NCI-H2196 (cell line): ENCODE measurements around the gene TMEM51.
"Not testable (repeated sequence)": the region's sequence is repeated elsewhere in the genome, so short reads cannot be mapped to it uniquely, and the experiment has no call there.

ENCODE experiments used
- DNase-seq: peaks from one replicate; lab custom pipeline; 2025; ENCODE audit not compliant: unreplicated experiment; lab: John Stamatoyannopoulos, UW

The TMEM51 gene

GRCh38 chr1:15153842-15154479 is 414 bp downstream of the TMEM51 start:
- peak; percentile 39 for DNase-seq

GRCh38 chr1:15154480-15155036 is 1.0 kb downstream of the TMEM51 start:
- no peak for DNase-seq

DNA sequence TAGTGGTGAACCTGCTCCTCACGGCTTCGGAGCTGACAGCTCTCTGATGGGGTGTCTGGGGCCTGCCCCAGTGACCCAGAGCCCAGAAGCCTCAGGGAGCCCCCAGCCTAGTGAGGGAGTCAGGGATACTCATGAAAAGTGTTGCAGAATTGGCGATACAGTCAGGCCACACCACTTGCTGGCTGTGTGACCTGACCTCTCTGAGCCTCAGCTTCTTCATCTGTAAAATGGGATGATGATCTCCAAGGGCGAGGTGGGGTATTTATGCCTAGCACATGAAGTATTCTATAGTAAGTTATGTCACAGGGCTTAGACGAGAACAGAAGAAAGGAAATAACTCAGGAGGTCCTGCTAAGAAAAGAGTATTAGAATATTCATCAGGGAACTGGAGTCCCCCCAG is 1.6 kb downstream of the TMEM51 start:
- DNase-seq: no peak

- no peak for DNase-seq
Observed at GRCh38 chr1:15155888-15156741, 2.6 kb downstream of the TMEM51 start.

DNA sequence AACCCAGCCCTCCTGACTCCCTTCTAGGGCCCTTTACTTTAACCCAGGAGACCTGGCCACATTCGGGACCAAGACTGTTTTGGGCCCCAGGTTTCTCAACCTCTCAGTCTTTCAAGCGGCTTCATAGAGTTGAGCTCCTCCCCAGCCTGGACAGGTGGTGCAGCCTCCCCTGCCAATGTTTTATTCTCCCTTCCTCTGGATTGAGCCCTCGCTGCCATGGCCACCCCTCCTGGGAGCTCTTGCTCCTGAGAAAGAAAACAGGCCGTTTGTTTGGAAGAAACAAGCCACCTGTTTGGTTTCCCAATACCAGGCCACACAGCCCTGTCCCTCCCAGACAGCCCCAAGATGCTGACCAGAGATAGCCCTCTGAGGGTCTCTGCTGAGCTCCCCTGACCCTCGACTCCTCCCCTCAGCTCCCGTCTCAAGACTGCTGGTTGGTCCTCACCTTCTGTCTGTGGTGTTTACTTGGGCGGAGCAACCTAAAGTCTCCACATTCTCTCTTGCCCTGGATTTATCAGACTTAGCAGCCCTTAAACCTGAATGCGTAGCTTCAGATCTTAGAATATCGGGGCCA is 3.3 kb downstream of the TMEM51 start:
- no peak for DNase-seq

DNA sequence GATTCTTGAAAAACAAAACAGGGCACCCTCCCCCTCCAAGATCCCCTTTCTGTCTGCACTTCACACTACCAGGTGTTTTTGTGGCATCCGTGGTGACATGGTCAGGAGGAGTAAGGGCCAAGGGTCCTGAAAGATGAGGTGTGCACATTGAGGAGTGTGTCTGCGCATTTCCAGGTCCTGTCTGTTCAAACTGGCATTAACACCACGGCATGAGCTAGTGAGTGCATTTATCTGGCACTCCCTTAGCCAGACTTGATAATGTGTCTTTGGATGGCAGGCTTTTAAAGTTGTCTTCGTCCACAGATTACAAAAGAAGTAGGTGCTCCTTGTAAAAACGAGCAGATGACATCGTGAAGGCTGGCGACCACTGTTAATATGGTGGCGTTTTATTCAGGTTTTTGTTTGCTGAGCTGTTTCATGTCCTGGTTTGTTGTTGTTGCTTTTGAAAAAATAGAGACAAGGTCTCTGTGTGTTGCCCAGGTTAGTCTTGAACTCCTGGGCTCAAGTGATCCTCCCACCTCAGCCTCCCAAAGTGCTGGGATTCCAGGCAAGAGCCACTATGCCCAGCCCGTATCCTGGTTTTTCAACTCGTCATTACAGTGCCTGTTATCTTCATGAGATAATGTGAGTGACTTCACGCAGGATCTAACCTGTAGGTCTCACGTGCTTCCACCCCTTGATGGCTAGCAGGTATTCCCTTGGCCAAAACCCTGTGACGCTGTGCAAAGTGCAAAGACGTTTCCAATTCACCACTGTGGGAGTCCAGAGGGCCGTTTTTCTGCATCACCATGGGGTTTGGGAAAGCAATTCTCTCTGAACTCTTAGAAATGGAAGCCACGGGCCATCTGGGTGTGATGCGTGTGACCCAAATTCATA is 4.2 kb downstream of the TMEM51 start:
- DNase-seq: no peak

DNA sequence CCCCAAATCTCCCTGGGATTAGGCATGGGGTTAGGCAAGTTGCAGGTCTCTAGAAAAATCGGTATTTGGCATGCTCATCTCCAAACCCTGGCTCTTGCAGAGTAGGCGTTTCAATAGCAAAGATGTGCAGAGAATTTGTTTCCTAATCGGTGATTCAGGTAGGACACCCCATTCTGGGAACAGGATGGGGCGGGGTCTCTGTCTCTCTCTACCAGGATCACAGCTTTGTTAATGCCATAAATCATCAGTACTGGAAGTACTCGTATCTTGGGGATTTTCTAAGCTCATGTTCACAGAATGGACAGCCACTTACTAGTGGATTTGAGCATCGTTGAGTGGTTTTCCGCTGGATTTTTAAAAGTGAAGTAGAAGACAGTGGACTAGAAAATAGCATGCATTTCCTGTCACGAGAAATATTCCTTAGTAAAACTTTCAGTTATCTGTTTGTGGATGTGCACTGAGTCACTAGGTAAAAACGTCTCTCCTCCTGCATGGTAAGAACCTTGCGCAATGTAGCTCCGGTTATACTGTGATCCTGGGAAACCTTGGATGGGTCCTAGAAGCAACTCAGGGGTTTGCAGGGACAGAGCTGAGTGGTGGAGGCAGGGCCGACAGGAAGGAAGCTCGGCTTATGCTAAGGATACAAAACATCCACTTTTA is 5.1 kb downstream of the TMEM51 start:
- no peak for DNase-seq

- DNase-seq: no peak
Observed at GRCh38 chr1:15159166-15159555, 5.6 kb downstream of the TMEM51 start.

DNA sequence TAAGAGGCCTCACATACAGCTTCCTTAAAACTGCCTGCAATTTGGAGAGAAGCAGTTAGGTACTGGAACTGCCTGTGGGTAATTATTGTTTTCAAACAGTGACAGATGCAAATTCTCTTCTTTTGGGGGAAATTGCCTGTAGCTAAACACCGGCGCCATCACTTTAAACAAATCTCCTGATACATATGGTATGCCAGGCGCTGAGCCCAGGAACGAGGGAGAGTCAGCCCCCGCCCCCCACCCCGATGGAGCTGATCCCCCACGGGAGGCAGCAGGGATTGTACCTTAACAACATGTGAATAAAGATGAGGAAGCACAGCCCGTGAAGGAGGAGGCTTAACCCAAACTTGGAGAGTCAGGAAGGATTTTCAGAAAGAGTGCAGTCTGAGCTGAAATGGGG is 7.1 kb downstream of the TMEM51 start:
- no peak for DNase-seq

DNA sequence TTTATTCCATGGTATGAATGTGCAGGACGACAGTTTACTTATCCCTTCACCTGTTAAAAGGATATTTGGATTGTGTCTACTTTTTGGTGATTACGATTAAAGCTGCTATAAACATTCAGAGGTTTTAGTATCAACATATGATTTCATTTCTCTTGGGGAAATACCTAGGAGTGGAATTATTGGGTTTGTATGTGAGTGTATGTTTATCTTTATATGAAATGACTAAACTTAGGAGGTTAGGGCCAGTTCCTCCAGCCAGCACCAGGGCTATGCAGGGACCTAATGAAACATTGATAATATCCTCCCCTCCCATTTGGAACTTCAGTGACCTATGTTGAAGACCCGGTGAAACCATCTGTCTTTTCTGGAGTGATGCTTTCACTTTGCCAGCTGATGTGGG is 13.8 kb downstream of the TMEM51 start:
- DNase-seq: no peak

DNA sequence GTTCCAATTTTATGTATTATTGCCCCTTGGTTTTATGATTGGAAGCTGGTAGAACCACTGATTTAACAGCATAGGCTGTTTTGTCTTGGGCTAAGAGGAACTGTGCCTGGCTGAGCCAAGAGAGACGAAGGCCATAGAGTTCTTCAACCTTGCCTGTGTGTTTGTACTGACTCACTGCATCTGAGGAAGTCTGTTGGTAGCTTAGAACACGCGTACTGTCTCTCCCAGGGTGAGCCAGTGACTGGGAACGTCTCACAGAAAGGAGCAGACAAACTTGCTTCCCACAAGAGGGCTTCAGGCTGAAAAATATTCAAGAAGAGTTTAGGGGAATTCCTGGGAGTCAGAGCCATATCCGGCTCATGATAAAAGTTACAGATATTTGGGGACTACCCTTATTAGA is 14.9 kb downstream of the TMEM51 start:
- DNase-seq: no peak

- DNase-seq: no peak
Observed at GRCh38 chr1:15170071-15170470, 16.5 kb downstream of the TMEM51 start.

- no peak for DNase-seq
Observed at GRCh38 chr1:15171271-15171908, 17.8 kb downstream of the TMEM51 start.

DNA sequence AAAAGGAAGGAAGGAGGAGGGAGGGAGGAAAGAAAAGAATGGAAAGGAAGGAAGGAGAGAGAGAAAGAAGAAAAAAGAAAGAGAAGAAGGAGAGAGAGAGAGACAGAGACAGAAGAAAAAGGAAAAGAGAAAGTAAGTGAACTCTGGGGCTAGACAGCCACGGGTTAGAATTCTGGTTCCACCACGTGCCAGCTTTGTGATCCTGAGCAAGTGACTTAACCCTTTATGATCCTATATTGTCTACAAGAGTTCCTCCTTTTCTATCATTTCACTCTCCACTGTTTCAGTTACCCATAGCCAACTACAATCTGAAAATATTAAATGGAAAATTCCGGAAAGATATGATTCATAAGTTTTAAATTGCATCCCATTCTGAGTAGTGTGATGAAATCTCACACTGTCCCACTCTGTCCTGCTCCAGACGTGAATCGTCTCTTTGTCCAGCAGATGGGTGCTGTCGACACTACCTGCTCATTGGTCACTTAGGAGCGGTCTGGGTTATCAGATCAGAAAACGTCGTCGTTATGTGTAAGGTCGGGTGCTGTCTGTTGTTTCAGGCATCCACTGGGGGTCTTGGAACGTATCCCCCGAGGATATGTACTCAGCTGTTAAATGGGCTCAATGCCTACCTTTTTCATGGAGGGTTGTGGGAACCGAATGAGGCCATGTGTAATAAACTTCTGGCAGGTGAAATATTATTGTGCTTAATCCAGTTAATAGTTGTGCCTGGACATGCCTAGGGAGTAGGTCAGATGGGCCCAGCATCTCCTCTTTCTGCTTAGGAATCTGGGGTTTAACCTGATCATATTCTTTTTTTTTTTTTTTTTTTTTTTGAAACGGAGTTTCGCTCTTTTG is 19.1 kb downstream of the TMEM51 start:
- no peak for DNase-seq

DNA sequence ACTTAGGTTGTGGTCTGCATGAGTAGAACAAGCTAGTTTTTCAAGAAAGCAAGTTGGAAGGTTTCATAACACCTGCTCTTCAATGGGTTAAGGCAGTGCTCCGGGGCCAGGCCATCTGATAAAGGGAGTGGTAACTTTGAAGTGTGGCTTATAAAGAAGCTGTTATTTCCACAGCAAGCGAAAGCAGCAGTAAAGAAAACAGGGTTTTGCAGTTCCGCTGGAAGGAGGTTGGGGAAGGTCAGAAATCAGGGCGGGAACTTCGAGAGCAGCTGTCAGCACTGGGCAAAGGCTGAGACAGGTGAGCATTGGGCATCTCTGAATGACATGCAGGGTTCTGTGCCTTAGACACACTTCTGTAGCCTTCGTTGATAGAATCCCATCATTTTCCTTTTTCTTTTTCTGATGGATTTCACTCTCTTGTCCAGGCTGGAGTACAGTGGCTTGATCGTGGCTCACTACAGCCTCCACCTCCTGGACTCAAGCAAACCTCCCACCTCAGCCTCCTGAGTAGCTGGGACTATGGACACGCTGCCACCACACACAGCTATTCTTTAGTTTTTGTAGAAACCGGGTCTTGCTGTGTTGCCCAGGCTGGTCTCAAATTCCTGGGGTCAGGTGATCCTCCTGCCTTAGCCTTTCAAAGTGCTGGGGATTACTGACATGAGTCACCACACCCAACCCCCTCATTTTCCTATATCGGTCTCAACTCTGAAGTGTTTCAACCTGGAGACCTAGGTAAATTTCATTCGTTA is 20.5 kb downstream of the TMEM51 start:
- DNase-seq: no peak

GRCh38 chr1:15174615-15174983 is 21.1 kb downstream of the TMEM51 start:
- DNase-seq: no peak

GRCh38 chr1:15175324-15176094 is 22.0 kb downstream of the TMEM51 start:
- not testable (repeated sequence) for DNase-seq

DNA sequence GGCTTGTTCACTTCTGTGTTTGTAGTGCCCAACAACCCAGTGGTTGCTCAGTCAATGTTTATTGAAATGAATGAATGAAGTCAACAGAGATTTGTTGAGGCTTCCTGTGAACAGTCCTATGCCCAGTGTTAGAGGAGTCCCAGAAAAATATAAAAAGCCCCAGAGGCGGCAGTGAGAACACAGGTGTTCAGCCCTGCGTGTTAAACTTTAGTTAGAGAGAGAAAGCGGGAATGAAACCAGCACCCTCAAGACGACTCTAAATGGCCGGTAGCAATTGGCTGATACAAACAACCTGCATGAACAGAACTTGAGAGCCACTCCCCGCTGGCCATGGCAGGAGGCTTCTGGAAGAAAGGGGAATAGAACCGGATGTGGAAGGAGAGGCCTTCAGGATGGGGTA is 22.6 kb downstream of the TMEM51 start:
- DNase-seq: no peak
